B cell (primary cell): Measurements from ENCODE around the gene KCTD18. TPM values are rescaled to one million over a fixed set of nuclear protein-coding genes. Genes with fewer than 3 reads are reported as not detected.

ENCODE experiments used
- ATAC-seq: fragments of 200-7000 bp; cut with Tn5 transposase; one replicate; pipeline ENCODE4 v1.10.0; 2021; ENCODE audit warnings: low read depth, mild to moderate bottlenecking, moderate number of reproducible peaks, moderate library complexity
- CTCF ChIA-PET: fragments of 350-600 bp; sonication (Branson Sonifier 250); formaldehyde crosslinking; loops from one replicate; lab custom pipeline; 2021; ENCODE audit warnings: antibody characterized with exemption, inconsistent platforms; lab: Charles Lee
- POLR2A ChIA-PET: fragments of 350-600 bp; sonication (Branson Sonifier 250); formaldehyde crosslinking; loops from one replicate; lab custom pipeline; 2021; ENCODE audit warnings: antibody characterized with exemption; lab: Charles Lee
- DNase-seq: peaks from one replicate; pipeline ENCODE4 v3.0.0; 2013
- H2AFZ ChIP-seq: 2 replicates; pipeline ENCODE4 v1.6.1; 2012; ENCODE audit warnings: mild to moderate bottlenecking, low read depth, low read length; ENCODE audit not compliant: insufficient read depth, poor library complexity, severe bottlenecking
- H3K27ac ChIP-seq, 2 donors: 1 replicate in 1 of 2; 2 replicates in 1 of 2; pipeline ENCODE4 v1.5.1; 2012 to 2013; ENCODE audit warnings: low read length in 2 of 2, mild to moderate bottlenecking in 2 of 2, moderate library complexity in 1 of 2
- H3K27me3 ChIP-seq, 4 experiments: fragments of 200-600 bp in 1 of 4; sonication (generic) in 1 of 4; replicated peaks in 1 of 4; 1 replicate in 2 of 4; 2 replicates in 2 of 4; pipeline versions ENCODE4 v1.6.1 to v1.7.0; 2013 to 2016; ENCODE audit warnings: low read length in 3 of 4, mild to moderate bottlenecking in 2 of 4, mixed read lengths in 1 of 4, moderate library complexity in 1 of 4; ENCODE audit not compliant: insufficient read depth in 4 of 4, control insufficient read depth in 3 of 4; ENCODE audit errors: control extremely low read depth in 1 of 4
- H3K36me3 ChIP-seq, 2 experiments: replicated peaks in 1 of 2; 1 replicate in 1 of 2; 2 replicates in 1 of 2; pipeline versions ENCODE4 v1.6.1 to v1.7.1; 2013; ENCODE audit warnings: low read length in 1 of 2; ENCODE audit not compliant: insufficient read depth in 2 of 2, control insufficient read depth in 1 of 2; ENCODE audit errors: control extremely low read depth in 1 of 2, extremely low read depth in 1 of 2
- H3K4me1 ChIP-seq, 2 donors: fragments of 200-600 bp in 1 of 2; sonication (generic) in 1 of 2; 1 replicate in 1 of 2; 2 replicates in 1 of 2; pipeline versions ENCODE4 v1.5.1 to v1.6.1; 2013 to 2017; ENCODE audit warnings: low read length in 2 of 2; ENCODE audit not compliant: control insufficient read depth in 2 of 2, insufficient read depth in 2 of 2
- H3K4me2 ChIP-seq: replicated peaks from 2 replicates; pipeline ENCODE3; 2012; ENCODE audit warnings: mild to moderate bottlenecking, low read depth, low read length; ENCODE audit not compliant: poor library complexity, severe bottlenecking
- H3K4me3 ChIP-seq, 5 experiments: fragments of 200-600 bp in 1 of 5; sonication (generic) in 1 of 5; 1 replicate in 3 of 5; 2 replicates in 2 of 5; pipeline versions ENCODE4 v1.5.1 to v1.7.0; 2011 to 2016; ENCODE audit warnings: low read length in 4 of 5, mild to moderate bottlenecking in 4 of 5, low read depth in 2 of 5, control low read depth in 1 of 5, moderate library complexity in 1 of 5; ENCODE audit not compliant: insufficient read depth in 1 of 5; ENCODE audit errors: control extremely low read depth in 1 of 5, extremely low read depth in 1 of 5
- H3K79me2 ChIP-seq: fragments of 200-600 bp; sonication (generic); one replicate; pipeline ENCODE4 v1.6.0; 2016; ENCODE audit warnings: low read length; ENCODE audit not compliant: control insufficient read depth, insufficient read depth
- H3K9ac ChIP-seq: fragments of 200-600 bp; sonication (generic); 2 replicates; pipeline ENCODE4 v1.6.1; 2017; ENCODE audit warnings: mild to moderate bottlenecking, low read length, moderate library complexity
- H3K9me3 ChIP-seq, 3 donors: one replicate each; pipeline versions ENCODE4 v1.6.1 to v1.7.1; 2013; ENCODE audit warnings: low read length in 2 of 3; ENCODE audit not compliant: control insufficient read depth in 2 of 3, insufficient read depth in 1 of 3; ENCODE audit errors: control extremely low read depth in 1 of 3
- H4K20me1 ChIP-seq: 2 replicates; pipeline ENCODE4 v1.6.0; 2012; ENCODE audit warnings: mild to moderate bottlenecking, low read length; ENCODE audit not compliant: insufficient read depth, control insufficient read depth, poor library complexity, severe bottlenecking
- H3K27ac Mint-ChIP-seq: one replicate; pipeline ENCODE4 v1.8.0; 2021; ENCODE audit warnings: mixed read lengths
- H3K27me3 Mint-ChIP-seq: one replicate; pipeline ENCODE4 v1.8.0; 2021; ENCODE audit warnings: mixed read lengths
- H3K4me1 Mint-ChIP-seq: one replicate; pipeline ENCODE4 v1.8.0; 2021; ENCODE audit warnings: mixed read lengths
- H3K4me3 Mint-ChIP-seq: one replicate; pipeline ENCODE4 v1.8.0; 2021; ENCODE audit warnings: mixed read lengths
- H3K9me3 Mint-ChIP-seq: one replicate; pipeline ENCODE4 v1.8.0; 2022; ENCODE audit warnings: mixed read lengths; ENCODE audit not compliant: insufficient read depth
- CTCF ChIP-seq: fragments of 200-600 bp; IDR thresholded peaks from one replicate; pipeline ENCODE4 v1.8.0; 2022; ENCODE audit warnings: antibody characterized with exemption, mild to moderate bottlenecking
- EZH2 ChIP-seq: IDR thresholded peaks from 2 replicates; pipeline ENCODE4 v1.6.1; 2012; ENCODE audit warnings: borderline replicate concordance, low read depth, mild to moderate bottlenecking, moderate library complexity, low read length; ENCODE audit not compliant: insufficient read depth, poor library complexity, severe bottlenecking
- WGBS: methylation state at CpG from one replicate; pipeline ENCODE4 v1.1.5; 2013; ENCODE audit warnings: missing lambda C conversion rate; ENCODE audit not compliant: insufficient coverage; 5-methylcytosine and 5-hydroxymethylcytosine counted together
- intact Hi-C: fragments of 100-400 bp; cut with micrococcal nuclease; formaldehyde crosslinking; loops from one replicate; pipeline ENCODE4 v1.10.0; 2022
- polyA plus RNA-seq: library from polyadenylated mRNA; depleted of rRNA; stranded (reverse); fragments of >200 nt; gene quantifications from 2 replicates; pipeline ENCODE4 v1.2.3, GENCODE V29; 2012
- total RNA-seq, 2 donors: library from RNA; stranded (reverse); fragments of 120-200 nt in 1 of 2; gene quantifications; 1 replicate in 1 of 2; 2 replicates in 1 of 2; pipeline versions ENCODE4 v1.2.3 to v1.2.4, GENCODE V29; 2013 to 2022

KCTD18 gene
- total and polyA plus RNA-seq, 2 donors (not counting 1 experiment from before 2014, with no cell fraction given) = 15.3 to 20.2 TPM

GRCh38 chr2:200502196-200502595 lies 7.7 kb downstream of the KCTD18 start:
- TF ChIP-seq CTCF (no peak), EZH2 (no peak)
- no peaks in the 10 kb centered on the region for H3K27me3 Mint-ChIP-seq
- Histone ChIP-seq H3K4me2 (no peak overlapping the region), H3K4me1 (no peaks in the 10 kb centered on the region), H3K27me3 (no peaks in the 10 kb centered on the region), H3K9ac (no peak overlapping the region), H3K36me3 (peaks cover 5 to 30% of the 10 kb centered on the region in 2 experiments), H3K9me3 (no peaks in the 10 kb centered on the region), H2AFZ (no peak overlapping the region), H3K4me3 (no peak overlapping the region), H4K20me1 (peaks cover 11% of the 10 kb centered on the region), H3K79me2 (peaks cover 11% of the 10 kb centered on the region), H3K27ac (no peak overlapping the region)
- ChIA-PET CTCF (interaction anchor here (0.7 kb wide), 1 partner anchor 315 kb away, joined by 3 read pairs; no protein-coding TSS in a partner anchor), POLR2A (no interaction called here)
- no peak overlapping the region for H3K4me3 Mint-ChIP-seq
- intact Hi-C loops = no loop called here
- no peaks in the 10 kb centered on the region for H3K9me3 Mint-ChIP-seq
- WGBS = no CpG with 5 or more reads among the region's 5 CpGs
- H3K27ac Mint-ChIP-seq = no peak overlapping the region
- DNase-seq (no peak), ATAC-seq (no peak)
- H3K4me1 Mint-ChIP-seq = peaks cover 10% of the 10 kb centered on the region

- TF ChIP-seq EZH2 = no peak
- no peak for TF ChIP-seq CTCF
- Histone ChIP-seq H3K4me1 (no peaks in the 10 kb centered on the region), H3K9me3 (no peaks in the 10 kb centered on the region), H3K9ac (no peak overlapping the region), H3K36me3 (peaks cover 11 to 45% of the 10 kb centered on the region in 2 experiments), H3K4me2 (no peak overlapping the region), H3K4me3 (no peak overlapping the region), H3K27ac (no peak overlapping the region), H2AFZ (no peak overlapping the region), H4K20me1 (peaks cover 9% of the 10 kb centered on the region), H3K27me3 (no peaks in the 10 kb centered on the region), H3K79me2 (peaks cover 11% of the 10 kb centered on the region)
- WGBS = 100% methylated on average over 1 of the region's 2 CpGs
- DNase-seq (no peak), ATAC-seq (no peak)
- Mint-ChIP-seq H3K4me3 (no peak overlapping the region), H3K4me1 (peaks cover 2% of the 10 kb centered on the region), H3K9me3 (no peaks in the 10 kb centered on the region), H3K27ac (no peak overlapping the region), H3K27me3 (no peaks in the 10 kb centered on the region)
- ChIA-PET CTCF (interaction anchor here (1.4 kb wide), 1 partner anchor 23 kb away, joined by 3 read pairs; no protein-coding TSS in a partner anchor), POLR2A (no interaction called here)
- intact Hi-C loops = no loop called here
These were observed 11.3 kb downstream of the KCTD18 start for GRCh38 chr2:200498402-200499162.
